SW480 (cell line): ENCODE data around the gene CCDC107.
"Not testable (repeated sequence)": the region's sequence is repeated elsewhere in the genome, so short reads cannot be mapped to it uniquely, and the experiment has no call there.

Experiments used
- DNase-seq: peaks from one replicate; pipeline ENCODE4 v3.0.0-alpha.2; 2016; ENCODE audit warnings: low spot score

CCDC107 gene

DNA sequence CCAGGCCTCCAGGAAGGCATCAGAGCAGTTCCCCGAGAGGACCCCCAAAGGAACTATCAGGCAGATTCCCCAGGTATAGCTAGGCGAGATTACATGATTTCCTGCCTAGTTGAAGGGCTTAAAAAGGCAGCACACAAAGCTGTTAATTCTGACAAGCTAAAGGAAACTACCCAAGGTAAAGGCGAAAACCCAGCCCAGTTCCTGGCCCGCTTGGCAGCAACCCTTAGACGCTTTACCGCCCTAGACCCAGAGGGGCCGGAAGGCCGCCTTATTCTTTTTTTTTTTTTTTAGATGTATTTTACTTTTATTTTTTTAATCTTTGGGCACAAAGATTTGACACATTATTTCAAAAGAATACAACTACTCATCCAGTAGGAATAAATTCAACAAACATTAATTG, 19.3 kb upstream of the CCDC107 start:
- not testable (repeated sequence) for DNase-seq

DNA sequence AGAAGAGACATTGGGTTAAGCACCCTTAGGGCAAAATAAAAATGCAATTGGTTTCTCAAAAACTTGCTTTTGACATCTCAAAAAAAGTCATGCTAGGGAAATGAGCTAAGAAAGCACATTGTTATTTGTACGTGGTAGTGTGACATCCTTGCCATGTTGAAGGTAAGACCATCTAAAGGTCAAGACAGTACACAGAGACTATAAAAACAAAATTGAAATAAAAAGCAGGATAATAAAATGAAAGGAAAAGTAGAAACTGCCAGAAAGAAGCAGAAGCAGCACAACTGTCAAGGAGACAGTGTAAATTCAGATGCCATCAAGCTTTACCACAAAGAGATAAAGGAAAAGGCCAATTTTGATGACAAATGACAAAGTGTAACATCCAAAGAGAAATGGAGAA, 18.9 kb upstream of the CCDC107 start:
- DNase-seq = not testable (repeated sequence)

DNA sequence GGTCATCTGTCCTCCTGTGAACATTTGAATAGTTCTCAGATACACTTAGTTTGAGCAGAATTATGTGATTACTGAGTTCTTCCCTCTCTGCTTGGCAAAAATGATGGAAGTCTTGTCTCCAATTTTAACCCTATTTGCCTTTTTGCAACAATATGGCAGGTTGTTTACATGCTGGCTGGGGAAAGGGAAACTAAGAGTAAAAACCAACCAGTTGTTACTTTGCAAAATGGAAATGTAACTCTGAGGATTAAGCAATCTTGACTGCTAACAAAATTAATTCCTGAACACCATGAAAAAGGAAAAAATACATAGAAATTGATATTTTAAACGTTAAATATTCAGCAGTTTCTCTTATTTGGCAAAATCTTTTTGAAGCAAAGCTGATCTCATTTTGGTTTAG, 18.5 kb upstream of the CCDC107 start:
- no peak for DNase-seq

DNA sequence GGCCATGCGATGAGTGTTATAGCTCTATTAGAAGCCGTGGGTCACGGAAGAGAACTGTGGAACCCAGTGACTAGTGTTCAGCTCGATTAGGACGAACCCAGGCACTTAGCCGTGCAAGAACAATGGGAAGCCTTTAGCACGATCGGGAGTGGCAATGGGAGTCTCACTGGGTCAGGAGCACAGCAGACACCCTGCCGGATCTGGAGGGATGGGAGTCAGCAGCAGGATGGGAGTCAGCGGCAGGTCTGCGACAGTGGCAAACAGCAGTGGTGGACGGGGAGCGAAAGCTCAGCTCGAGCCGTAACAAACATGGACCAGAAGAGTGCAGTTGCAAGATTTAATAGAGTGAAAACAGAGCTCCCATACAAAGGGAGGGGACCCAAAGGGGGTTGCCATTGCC, 17.7 kb upstream of the CCDC107 start:
- not testable (repeated sequence) for DNase-seq

DNA sequence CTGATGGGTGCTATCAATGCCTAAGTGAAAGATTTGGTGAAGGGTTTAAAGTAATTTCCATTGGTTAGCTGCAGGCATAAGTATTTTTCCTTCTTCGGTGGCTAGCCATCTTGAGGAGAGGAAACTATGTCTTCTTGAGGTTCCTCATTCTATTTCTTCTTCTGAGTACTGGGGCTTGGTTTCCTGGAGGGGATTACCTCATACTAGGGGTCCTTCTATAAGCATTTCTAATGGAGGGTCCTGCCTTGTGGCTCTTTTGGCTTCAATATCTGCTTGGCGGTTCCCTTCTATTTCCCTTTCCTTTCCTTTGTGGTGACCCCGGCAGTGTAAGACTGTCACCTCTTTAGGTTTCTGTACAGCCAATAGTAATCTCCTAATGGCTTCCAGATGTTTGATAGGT, 16.6 kb upstream of the CCDC107 start:
- DNase-seq = not testable (repeated sequence)

DNA sequence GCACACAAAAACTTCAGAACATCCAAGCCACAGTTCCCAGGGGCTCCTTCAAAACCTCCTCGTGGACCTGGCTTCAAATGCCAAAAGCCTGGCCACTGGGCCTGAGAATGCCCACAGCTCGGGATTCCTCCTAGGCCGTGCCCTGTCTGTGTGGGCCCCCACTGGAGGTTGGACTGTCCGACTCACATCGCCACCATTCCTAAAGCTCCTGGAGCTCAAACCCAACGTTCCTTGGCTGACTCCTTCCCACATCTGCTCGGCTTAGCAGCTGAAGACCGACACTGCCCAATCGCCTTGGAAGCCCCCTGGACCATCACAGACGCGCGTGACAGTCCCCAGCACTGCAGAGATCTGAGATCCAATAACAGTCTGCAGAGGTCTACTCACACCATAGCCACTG, 15.0 kb upstream of the CCDC107 start:
- DNase-seq = no peak

DNA sequence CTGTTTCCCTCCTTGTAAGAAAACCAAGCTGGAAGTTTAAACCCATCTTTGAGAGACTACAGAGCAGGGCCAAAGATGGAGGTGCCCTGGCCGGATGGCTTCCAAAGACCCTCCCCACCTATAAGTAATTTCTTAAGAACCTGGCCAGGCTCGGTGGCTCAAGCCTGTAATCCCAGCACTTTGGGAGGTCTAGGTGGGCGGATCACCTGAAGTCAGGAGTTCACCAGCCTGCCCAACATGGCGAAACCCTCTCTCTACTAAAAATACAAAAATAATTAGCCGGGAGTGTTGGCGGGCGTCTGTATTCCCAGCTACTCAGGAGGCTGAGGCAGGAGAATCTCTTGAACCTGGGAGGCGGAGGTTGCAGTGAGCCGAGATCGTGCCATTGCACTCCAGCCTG, 12.4 kb upstream of the CCDC107 start:
- not testable (repeated sequence) for DNase-seq

DNA sequence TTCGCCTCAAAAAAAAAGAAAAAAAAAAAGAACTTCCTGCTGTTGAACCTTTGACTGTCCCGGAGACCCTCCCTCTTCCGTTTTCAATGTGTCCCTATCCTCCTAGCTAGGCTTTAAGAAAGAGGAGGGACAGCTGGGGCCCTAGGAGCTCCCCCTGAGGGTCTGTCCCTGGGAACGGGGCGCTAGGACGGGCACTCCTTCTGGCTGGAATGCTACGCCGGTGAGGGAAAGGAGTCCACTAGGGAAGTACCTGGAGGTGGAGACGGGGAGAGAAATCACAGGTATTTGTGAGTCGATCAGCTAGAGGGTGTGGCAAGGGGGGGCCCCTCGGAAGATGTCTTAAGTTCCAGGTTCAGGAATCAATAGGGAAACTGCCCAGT, 11.9 kb upstream of the CCDC107 start:
- peak; percentile 80 for DNase-seq

DNA sequence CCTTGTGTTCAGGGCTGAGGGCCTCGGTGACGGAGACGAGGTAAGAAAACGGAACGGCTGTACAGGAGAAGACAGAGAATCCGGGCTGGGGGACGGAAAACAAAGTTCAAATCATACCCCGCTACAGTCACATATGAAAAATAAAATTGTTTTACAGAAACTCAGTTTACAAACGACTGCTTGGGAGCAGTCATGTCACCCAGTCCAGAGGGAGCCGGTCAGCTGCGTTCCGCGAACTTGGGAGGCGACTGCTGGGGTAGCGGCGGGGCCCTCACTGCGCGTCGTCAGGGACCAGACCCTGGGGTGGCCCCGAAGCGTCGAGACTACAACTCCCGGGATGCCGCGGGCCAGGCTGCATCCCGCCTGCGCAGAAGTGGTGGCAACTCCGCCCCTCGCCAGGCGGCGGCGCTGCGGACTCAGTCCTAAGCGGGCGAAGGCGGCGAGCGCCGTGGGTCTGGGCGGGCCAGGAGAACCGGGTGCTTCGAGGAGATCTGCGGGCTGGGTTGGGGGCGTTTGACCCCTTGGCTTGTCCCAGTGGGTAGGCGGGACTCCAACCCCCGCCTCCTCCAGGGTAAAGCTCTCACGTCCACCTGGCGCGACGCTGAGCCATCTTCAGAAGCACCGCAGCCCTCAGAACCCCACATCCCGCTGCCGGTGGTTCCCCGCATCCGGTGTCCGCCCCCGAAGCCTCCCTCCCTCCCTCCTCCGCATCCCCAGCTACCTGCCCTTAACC, 11.4 kb upstream of the CCDC107 start:
- DNase-seq = peak; percentile 89

DNA sequence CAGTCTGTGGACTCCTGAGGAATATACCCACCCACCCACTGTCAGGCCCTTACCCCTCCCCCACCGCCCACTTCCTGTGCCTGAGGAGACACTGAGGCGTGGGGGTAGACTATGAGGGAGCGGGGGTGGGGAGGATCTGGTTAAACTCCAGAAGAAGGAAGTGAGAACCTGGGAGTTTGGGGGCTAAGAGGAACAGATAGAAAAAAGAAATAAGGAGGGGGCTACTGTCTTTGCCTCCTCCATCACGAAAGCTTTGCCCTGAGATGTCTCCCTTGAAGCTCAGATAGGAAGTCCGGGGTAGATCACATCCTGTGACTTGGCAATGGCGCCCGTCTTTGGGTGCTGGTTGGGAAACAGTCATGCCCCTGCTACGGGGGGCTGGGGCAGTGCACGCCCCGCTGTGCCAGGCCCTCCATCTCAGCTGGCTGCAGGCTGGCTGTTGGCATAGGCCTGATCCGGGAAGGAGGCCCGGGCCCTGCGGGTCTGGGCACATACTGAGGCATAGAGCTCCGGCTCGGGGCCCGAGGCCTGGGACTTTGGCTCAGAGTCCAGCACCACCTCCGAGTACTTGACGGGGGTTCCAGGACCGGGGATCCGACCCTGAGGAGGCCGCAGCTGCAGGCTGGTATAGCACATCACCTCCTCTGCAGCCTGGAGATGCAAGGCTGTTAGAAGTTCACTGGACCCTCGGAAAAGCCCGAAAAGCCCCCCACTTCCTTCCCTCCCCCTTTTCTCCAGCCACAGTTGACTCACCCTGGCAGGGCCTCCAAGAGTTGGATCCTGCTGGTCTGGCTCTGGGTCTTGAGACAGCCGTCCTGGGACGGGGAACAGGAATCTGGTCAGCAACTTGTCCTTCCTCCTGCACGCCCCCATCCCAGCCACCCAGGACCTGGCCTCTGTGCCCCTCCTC, 8.4 kb upstream of the CCDC107 start:
- no peak for DNase-seq

DNA sequence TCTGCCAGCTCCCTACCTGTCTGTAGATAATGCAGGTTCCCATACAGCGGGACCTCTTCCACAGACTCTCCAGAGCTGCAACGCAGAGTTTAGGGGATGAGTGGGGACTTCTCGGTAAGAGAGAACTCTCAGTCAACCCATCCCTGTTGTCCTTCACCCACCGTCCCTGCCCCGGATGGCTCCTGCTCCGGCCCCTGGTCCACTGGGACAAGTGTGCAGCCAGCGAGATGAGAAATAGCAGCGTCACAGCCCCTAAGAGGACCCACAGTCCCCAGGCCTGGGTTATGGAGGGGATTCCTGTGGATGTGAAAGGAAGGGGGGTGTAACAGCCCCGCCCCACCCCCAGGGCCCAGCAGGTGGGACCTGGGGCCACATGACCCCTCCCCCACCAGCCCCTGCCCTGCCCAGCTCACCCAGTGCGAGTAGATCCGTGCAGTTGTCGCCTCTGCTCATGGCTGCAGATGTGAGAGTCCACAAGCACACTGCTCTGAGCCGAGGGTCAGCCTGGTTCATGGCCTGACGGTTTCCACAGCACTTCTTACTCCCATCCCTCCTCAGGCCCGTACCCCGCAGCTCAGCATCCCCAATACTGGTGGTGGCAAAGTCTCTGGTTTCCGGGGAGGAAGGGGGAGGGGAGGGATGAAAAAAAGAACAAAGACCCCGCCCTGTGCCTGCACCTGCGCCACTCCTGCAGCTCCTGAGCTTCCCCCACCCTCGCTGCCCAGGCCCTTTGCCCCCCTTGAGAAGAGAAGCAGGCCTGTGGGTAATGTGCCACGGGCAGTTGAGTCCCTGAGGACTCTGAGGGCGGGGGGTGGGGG, 7.5 kb upstream of the CCDC107 start, which contains the start of gene SIT1:
Gene SIT1 (minus strand): TSS at position 591 of the 818 bp plus-strand sequence. CDS start 78 bp downstream, at position 513.
- no peak for DNase-seq

DNA sequence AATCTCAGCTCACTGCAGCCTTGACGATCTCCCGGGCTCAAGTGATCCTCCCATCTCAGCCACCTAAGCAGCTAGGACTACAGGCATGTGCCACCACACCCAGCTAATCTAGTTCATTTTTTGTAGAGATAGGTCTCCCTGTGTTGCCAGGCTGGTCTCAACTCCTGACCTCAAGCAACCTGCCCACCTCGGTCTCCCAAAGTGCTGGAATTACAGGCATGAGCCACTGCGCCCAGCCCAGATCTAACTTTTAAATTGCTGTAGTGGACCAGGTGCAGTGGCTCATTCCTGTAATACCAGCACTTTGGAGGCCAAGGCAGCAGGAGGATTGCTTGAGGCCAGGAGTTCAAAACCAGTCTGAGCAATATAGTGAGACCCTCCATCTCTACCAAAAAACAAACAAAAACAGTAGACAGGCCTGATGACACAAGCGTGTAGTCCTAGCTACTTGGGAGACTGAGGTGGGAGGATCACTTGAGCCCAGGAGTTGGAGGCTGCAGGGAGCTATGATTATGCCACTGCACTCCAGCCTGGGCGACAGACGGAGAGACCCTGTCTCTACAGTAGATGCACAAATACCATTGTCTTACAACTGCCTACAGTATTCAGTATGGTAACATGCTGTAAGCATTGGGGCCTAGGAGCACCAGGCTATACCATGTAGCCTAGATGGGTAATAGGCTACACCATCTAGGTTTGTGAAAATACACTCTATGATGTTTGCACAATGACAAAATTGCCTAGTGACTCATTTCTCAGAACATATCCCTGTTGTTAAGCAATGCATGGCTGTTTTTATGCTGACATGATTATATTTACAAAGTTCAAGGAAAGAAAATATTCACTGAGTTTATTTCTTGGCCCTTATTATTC, 5.9 kb upstream of the CCDC107 start:
- peak; percentile 39 for DNase-seq

DNA sequence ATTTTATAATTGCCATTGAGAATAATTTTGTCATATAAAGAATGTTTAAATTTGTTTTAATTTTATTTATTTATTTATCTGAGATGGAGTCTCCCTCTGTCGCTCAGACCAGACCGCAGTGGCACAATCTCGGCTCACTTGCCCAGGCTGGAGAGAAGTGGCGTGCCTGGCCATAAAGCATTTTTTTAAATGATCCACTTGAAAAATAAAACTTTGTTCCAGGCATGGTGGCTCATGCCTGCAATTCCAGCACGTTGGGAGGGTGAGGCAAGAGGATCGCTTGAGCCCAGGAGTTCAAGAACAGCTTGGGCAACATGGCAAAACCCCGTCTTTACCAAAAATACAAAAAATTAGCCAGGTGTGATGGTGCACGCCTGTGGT, 5.3 kb upstream of the CCDC107 start:
- no peak for DNase-seq

DNA sequence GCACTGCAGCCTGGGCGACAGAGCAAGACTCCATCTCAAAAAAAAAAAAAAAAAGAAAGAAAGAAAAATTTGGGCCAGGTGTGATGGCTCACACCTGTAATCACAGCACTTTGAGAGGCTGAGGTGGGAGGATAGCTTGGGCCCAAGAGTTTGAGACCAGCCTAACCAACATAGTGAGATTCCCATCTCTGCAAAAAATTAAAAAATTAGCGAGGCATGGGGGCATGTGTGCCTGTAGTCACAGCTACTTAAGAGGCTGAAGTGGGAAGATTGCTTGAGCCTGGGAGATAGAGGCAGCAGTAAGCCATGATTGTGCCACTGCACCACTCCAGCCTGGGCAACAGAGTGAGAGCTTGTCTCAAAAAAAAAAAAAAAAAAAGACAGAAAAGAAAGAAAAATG, 4.5 kb upstream of the CCDC107 start:
- DNase-seq = no peak

DNA sequence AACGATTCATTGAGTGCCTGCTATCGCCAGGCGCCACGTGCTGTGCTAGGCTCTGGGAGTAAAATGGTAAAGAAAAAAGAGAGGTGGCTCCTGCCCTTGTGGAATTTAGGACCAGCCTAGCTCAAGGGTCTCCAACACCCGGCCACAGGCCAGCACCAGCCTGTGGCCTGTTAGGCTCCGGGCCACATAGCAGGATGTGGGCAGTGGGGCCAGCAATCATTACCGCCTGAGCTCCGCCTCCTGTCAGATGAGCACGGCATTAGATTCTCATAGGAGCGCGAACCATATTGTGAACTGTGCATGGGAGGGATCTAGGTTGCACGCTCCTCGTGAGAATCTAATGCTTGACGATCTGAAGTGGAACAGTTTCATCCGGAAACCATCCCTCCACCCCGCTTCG, 1.7 kb upstream of the CCDC107 start:
- peak; percentile 25 for DNase-seq

DNA sequence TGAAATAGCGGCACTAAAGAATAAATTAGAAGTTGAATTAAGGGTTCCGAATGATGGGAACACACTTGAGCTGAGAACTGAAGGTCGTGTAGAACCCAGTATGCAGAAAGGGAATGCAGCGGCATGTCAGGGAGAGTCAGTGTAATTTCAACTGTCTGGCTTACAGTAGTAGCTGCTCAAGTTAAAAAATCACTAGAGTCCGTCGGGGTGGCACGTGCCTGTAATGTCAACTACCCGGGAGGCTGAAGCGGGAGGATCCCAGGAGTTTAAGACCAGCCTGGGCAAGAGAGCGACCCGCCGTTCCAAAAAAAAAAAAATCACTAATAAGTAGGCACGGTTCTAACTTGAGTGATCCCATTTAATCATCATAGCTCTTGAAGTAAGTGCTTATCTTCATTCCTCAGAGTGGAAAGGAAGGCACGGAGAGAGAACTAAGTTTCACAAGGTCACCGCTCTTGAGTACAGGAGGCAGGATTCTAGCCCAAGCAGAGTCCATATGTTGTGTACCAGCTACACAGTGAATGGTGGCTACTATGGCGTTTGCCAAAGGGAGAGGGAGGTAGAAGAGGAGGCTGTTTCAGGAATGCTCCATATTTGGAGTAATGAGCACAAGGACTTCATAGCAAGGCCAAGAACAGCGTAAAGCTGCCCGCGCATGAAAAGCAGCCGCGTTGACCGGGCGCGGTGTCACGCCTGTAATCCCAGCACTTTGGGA, 1.1 kb upstream of the CCDC107 start:
- peak; percentile 44 for DNase-seq

DNA sequence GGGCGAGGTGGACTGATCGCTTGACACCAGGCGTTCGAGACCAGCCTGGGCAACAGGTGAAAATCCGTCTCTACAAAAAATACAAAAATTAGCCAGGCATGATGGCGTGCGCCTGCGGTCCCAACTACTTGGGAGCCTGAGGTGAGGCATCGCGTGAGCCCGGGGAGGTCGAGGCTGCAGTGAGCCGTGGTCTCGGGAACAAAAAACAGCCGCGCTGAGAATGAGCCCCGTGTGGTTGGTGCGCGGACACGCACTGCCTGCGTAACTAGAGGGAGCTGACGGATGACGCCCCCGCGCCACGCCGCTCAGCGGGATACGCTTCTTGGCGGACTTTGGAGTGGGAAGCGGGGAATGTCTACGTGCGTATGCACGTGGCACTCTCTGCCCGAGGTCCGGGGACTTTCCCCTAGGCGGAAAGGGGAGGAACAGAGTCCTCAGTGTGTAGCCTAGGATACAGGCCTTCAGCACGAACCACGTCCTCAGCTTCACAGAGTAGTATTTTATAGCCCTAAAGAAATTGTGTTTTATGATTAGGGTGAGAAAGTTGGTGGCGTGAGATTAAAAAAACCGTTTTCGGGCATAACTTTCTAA, 451 bp upstream of the CCDC107 start, which contains the start of gene RMRP:
Gene RMRP (minus strand): TSS at position 474 of the 591 bp plus-strand sequence.
- peak; percentile 99 for DNase-seq

DNA sequence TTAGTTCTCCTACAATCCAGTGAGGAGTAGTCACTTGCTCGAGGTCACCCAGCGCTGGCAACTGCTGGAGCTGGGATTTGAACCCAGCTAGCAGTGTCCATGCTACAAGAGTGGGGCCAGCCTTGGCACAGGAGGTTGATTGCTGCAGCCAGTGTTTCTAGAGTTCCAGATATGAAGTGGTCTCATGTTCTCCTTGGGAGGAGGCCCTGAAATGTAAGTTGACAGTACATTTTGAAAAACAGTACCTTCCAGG, 802 bp downstream of the CCDC107 start:
- no peak for DNase-seq

DNA sequence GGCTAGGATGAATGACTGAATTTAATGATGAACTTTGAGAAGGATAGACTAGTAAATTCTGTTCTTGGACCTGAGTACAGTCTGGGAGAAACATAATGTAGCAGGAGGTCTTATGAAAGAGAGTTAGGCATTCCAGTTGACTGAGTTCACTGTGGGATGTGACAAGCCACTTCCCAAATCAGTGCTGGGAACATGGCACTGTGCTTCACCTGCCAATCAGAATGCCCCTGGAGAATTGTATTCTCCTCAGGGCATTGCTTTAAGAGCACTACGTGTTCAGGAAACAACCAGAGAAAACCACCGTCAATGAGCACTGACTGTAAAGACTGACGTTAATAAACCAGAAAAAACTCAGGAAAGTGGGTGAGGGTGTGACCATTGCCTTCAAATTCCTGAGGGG, 1.2 kb downstream of the CCDC107 start:
- DNase-seq = peak; percentile 36

DNA sequence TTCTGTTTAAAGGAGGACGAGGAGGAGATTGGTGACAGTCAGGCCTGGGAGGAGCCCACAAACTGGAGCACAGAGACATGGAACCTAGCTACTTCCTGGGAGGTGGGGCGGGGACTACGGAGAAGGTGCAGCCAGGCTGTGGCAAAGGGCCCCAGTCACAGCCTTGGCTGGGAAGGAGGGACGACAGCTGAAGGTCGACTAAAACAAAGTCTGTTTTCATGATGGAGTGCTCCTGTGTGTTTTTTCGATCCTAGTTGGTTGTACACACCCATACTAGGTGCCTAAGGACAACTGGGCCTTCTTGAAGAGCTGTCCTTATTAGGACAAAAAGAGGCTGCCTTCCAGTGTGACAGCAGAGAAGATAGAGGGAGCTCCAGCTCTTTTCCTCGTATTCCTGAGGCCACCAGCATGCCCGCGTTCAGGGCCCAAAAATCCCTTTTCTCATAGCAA, 2.9 kb downstream of the CCDC107 start:
- DNase-seq = no peak
